ENCODE results near the gene ADGRG6. TPM values are rescaled to one million over a fixed set of nuclear protein-coding genes. Genes with fewer than 3 reads are reported as not detected.

The ADGRG6 gene
- total RNA-seq, 1 experiment from 2014 or later, result 98.7 TPM

DNA sequence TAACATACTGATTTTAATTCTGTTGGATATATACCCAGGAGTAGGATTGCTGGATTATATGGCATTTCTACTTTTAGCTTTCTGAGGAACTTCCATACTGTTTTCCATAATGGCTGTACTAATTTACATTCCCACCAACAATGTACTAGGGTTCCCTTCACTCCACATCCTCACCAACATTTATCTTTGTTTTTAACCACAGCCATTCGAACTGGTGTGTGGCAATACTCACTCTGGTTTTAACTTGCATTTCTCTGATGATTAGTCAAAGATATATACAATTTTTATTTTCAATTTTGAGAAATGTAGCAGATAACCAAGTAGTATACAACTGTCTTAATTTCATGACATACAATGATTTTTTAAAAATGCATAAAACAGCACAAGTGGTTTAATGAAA is 30.3 kb upstream of the ADGRG6 start:
- Histone ChIP-seq H3K36me3 (ENCODE audit: control insufficient read depth, insufficient read depth, low read length) (no peaks in the 10 kb centered on the region), H3K27me3 (replicated peaks; ENCODE audit: control insufficient read depth, insufficient read depth, low read length) (no peaks in the 10 kb centered on the region), H3K9me3 (no peaks in the 10 kb centered on the region), H3K4me1 (peaks cover 28% of the 10 kb centered on the region), H3K4me3 (ENCODE audit: low read depth, low read length) (no peak overlapping the region)
- no peak for DNase-seq
- Mint-ChIP-seq H3K4me1 (ENCODE audit: low read depth, unreplicated experiment) (peaks cover 16% of the 10 kb centered on the region), H3K36me3 (ENCODE audit: insufficient read depth, unreplicated experiment) (no peaks in the 10 kb centered on the region), H3K27me3 (ENCODE audit: insufficient read depth, unreplicated experiment) (no peaks in the 10 kb centered on the region), H3K9me3 (ENCODE audit: unreplicated experiment) (no peaks in the 10 kb centered on the region), H3K27ac (ENCODE audit: unreplicated experiment) (no peak overlapping the region), H3K4me3 (ENCODE audit: unreplicated experiment) (no peak overlapping the region)
- intact Hi-C loops (cut with micrococcal nuclease; ENCODE audit: unreplicated experiment), result no loop called here
- CTCF ChIA-PET, result no interaction called here
- POLR2A ChIA-PET, result no interaction called here
- TF ChIP-seq, protein P1, sequence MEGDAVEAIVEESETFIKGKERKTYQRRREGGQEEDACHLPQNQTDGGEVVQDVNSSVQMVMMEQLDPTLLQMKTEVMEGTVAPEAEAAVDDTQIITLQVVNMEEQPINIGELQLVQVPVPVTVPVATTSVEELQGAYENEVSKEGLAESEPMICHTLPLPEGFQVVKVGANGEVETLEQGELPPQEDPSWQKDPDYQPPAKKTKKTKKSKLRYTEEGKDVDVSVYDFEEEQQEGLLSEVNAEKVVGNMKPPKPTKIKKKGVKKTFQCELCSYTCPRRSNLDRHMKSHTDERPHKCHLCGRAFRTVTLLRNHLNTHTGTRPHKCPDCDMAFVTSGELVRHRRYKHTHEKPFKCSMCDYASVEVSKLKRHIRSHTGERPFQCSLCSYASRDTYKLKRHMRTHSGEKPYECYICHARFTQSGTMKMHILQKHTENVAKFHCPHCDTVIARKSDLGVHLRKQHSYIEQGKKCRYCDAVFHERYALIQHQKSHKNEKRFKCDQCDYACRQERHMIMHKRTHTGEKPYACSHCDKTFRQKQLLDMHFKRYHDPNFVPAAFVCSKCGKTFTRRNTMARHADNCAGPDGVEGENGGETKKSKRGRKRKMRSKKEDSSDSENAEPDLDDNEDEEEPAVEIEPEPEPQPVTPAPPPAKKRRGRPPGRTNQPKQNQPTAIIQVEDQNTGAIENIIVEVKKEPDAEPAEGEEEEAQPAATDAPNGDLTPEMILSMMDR (IDR thresholded peaks at IDR 0.05; ENCODE audit: insufficient read depth in 1 of 2, low read depth in 1 of 2, low read length in 1 of 2, severe bottlenecking in 1 of 2, unreplicated experiment in 1 of 2), result no peak
- no TSS peak for BruUV-seq (replicated peaks)

DNA sequence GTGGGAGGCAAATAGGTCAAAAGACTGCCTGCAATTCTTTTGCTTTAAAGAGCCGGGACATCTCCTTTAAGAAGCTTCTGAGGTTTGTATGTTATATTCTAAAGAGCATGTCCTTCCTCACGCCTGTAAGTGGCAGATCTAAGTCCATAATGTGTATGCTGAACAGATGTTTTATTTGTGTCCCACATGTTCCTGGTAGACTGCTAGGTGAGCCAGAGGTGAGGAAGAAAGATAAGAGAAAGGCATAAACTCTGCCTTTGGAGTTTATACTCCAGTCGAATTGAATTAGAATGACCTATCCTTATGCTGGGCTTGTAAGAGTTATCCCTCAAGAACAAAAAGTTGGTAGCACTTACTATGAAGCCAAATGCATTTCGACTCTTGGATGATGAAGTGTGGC is 27.2 kb upstream of the ADGRG6 start:
- Histone ChIP-seq H3K9me3 (no peaks in the 10 kb centered on the region), H3K27me3 (replicated peaks; ENCODE audit: control insufficient read depth, insufficient read depth, low read length) (no peaks in the 10 kb centered on the region), H3K4me3 (ENCODE audit: low read depth, low read length) (no peak overlapping the region), H3K36me3 (ENCODE audit: control insufficient read depth, insufficient read depth, low read length) (no peaks in the 10 kb centered on the region), H3K4me1 (peaks cover 43% of the 10 kb centered on the region)
- H3K4me3 Mint-ChIP-seq (ENCODE audit: unreplicated experiment), result no peak overlapping the region
- H3K4me1 Mint-ChIP-seq (ENCODE audit: low read depth, unreplicated experiment), result peaks cover 36% of the 10 kb centered on the region
- intact Hi-C loops (cut with micrococcal nuclease; ENCODE audit: unreplicated experiment), result loop anchor here (1.0 kb wide), 1 partner anchor 24 kb away; no protein-coding TSS in a partner anchor
- no TSS peak for BruUV-seq (replicated peaks)
- no peaks in the 10 kb centered on the region for H3K36me3 Mint-ChIP-seq (ENCODE audit: insufficient read depth, unreplicated experiment)
- peaks cover 12% of the 10 kb centered on the region for H3K9me3 Mint-ChIP-seq (ENCODE audit: unreplicated experiment)
- no peak for DNase-seq
- CTCF ChIA-PET, result no interaction called here
- POLR2A ChIA-PET, result no interaction called here
- H3K27ac Mint-ChIP-seq (ENCODE audit: unreplicated experiment), result peak overlapping the region; percentile 6
- TF ChIP-seq, protein P1 (IDR thresholded peaks at IDR 0.05; ENCODE audit: insufficient read depth in 1 of 2, low read depth in 1 of 2, low read length in 1 of 2, severe bottlenecking in 1 of 2, unreplicated experiment in 1 of 2), result no peak
- H3K27me3 Mint-ChIP-seq (ENCODE audit: insufficient read depth, unreplicated experiment), result no peaks in the 10 kb centered on the region

DNA sequence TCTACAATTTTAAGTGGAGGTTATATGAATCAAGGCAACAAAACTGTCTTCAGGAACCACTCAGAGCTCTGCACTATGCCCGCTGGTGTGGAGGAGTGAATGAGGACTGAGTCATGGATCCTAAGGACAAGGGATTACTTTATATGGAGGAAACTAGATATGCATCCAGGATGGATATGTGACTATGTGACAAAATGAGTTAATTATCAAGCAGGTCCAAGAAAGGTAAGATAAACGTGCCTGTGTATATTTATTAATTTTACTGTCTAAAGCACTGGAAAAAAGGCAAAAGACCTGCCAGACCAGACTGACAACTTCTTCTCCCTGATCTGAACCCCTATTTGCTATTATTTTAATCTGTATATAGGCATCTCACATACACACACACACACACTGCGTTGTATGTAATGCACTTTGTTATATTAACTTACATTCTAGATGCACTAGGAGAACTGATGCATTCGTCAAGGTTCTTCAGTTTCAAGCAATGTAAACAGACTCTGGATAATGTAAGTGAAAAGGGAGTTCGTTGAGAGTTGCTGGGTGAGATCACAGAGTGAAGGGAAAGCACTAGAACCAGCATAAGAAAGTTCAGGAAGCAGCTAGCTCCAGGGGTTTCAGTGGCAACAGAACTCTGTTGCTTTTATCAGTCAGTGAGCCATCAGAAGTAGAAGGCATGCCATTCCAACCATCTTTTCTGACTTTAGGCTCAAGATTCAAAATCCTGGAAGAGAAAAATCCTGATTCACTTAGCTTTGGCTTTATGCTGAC is 26.4 kb upstream of the ADGRG6 start:
- TF ChIP-seq, protein P1 (IDR thresholded peaks at IDR 0.05; ENCODE audit: insufficient read depth in 1 of 2, low read depth in 1 of 2, low read length in 1 of 2, severe bottlenecking in 1 of 2, unreplicated experiment in 1 of 2), result no peak
- Mint-ChIP-seq H3K27me3 (ENCODE audit: insufficient read depth, unreplicated experiment) (no peaks in the 10 kb centered on the region), H3K36me3 (ENCODE audit: insufficient read depth, unreplicated experiment) (no peaks in the 10 kb centered on the region), H3K4me1 (ENCODE audit: low read depth, unreplicated experiment) (peaks cover 42% of the 10 kb centered on the region), H3K27ac (ENCODE audit: unreplicated experiment) (peak overlapping the region; percentile 6), H3K4me3 (ENCODE audit: unreplicated experiment) (peak overlapping the region; percentile 9), H3K9me3 (ENCODE audit: unreplicated experiment) (peaks cover 12% of the 10 kb centered on the region)
- ChIA-PET POLR2A (interaction anchor here (1.1 kb wide), 1 partner anchor 16 kb away, joined by 3 read pairs; no protein-coding TSS in a partner anchor), CTCF (interaction anchor here (0.5 kb wide), 1 partner anchor 33 kb away, joined by 3 read pairs; no protein-coding TSS in a partner anchor)
- Histone ChIP-seq H3K4me3 (ENCODE audit: low read depth, low read length) (no peak overlapping the region), H3K27me3 (replicated peaks; ENCODE audit: control insufficient read depth, insufficient read depth, low read length) (no peaks in the 10 kb centered on the region), H3K36me3 (ENCODE audit: control insufficient read depth, insufficient read depth, low read length) (no peaks in the 10 kb centered on the region), H3K9me3 (no peaks in the 10 kb centered on the region), H3K4me1 (peaks cover 50% of the 10 kb centered on the region)
- no TSS peak for BruUV-seq (replicated peaks)
- intact Hi-C loops (cut with micrococcal nuclease; ENCODE audit: unreplicated experiment), result loop anchor here (1.0 kb wide), 1 partner anchor 23 kb away; no protein-coding TSS in a partner anchor
- DNase-seq, result no peak

Measured in Caco-2 (cell line).